ENCODE measurements around the gene SLC7A10.

The SLC7A10 gene

DNA sequence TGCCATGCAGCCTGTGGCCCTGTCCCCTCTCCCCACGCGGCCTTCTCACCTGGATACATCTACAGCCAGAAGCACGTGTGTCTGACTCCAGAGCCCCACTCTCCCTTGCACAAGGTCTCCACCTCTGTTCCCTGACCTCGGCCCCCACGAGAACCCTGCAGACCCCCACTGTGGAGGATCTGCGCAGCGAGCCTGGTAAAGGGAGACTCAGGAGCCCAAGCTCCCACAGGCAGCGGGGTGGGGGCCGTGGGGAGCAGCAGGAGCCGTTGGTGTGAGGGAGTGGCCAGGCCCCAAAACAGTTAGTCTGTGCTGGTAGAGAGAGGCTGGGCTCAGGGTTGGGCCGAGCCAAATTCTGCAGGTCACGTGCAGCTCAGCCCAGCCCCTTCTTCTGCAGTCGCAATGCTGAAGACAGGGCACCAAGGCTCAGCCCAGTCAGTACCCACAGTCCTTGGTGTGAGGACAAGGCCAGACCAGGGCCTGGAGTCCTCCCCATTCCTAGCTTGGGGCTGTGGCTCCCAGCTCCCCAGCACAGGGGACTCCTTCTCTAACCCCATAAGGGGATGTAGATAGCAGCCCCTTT, 28.7 kb upstream of the SLC7A10 start:
- no peak for DNase-seq

DNA sequence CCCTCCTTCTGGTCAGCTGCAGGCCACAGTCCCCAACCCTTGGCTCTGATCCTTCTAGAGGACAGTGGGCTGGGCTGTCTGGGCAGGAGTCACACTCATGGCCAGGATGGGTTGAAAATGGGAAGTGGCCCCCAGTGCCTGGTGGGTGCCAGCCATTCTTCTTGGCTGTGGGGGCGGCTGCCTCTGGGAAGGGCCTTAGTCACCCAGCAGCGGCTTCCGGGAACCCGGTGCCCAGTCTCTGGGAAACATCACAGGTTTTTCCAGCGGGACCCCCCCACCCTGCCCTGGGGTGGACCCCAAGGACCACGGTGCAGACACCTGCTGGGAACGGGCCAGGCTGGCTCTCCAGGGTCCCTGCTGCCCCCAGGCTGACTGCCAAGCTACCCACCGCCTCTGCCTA, 27.3 kb upstream of the SLC7A10 start:
- no peak for DNase-seq

- no peak for DNase-seq
These were observed 26.8 kb upstream of the SLC7A10 start for GRCh38 chr19:33252418-33252962.

DNA sequence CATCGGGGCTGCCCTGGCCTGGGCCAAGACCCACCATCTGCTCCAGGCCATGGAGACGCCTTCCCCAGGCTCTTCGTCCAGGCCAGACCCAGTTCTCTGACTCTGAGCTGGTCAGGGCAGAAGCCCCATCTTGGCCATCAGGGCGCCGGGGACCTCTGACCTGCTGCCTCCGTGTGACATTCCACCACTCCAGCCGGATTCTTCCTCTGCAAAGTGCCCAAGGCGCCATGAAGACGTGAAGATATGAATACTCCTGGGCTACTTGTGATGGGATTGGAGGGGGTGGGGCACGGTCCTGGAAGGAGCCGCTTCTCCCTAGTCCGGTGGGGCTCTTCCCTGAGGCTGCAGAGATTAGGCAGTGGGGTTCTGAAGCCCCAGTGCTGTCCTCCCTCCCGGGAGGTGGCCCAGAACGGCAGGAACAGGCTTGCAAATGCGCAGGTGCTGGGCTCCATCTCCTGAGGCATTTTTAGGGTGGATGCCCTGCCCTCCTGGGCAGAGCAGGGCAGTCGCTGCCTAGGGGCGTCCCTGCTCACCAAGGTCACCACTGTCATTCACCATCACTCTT, 26.0 kb upstream of the SLC7A10 start:
- DNase-seq, result no peak

- no peak for DNase-seq
These were observed 25.4 kb upstream of the SLC7A10 start for GRCh38 chr19:33251076-33251475.

GRCh38 chr19:33250500-33250899, 24.9 kb upstream of the SLC7A10 start:
- no peak for DNase-seq

DNA sequence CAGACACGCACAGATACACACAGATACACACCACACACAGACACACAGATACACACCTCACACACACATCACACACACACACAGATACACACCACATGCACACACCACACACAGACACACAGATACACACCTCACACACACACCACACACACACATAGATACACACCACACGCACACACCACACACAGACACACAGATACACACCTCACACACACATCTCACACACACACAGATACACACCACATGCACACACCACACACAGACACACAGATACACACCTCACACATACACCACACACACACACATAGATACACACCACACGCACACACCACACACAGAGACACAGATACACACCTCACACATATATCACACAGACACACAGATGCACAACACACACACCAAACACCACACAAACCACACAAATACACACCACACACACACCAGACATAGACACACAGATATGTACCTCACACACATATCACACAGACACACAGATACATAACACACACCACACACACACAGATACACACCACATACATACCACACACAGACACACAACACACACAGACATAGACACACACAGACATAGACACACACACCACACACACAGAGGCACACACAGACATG, 24.2 kb upstream of the SLC7A10 start:
- no peak for DNase-seq

DNA sequence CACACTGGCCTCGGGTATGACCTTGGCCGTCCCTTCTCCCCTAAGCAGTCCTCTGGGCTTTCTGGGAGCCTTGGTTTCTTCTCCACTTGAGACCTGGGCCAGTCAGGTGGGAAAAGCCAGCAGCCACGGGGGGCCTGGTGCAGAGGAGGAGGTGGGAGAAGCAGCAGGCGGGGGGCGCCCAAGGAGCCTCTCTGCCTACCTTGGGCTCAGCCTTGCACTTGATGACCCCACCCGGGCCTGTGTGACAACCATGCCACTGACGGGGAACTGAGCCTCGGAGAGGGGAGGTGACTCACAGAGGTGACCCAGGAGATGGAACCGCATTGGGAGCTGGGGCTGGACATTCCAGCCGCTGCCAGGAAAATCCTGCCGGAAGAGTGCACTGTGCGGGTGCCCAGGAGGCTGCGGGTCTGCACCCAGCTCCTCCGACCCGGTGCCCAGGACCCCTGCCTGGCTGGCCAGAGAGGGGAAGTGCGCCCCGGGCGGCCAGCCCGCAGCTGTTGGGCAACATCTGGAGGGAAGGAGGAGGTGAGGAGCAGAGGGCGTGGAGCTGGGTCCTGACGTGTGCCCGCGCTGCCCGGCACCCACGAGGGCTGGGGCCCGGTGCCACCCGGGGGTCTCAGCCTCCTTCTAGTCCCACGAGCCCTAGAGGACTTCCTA, 23.4 kb upstream of the SLC7A10 start:
- no peak for DNase-seq

GRCh38 chr19:33248553-33248953, 22.9 kb upstream of the SLC7A10 start:
- no peak for DNase-seq

- no peak for DNase-seq
These were observed 22.5 kb upstream of the SLC7A10 start for GRCh38 chr19:33248104-33248503.

- no peak for DNase-seq
These were observed 21.8 kb upstream of the SLC7A10 start for GRCh38 chr19:33247441-33247819.

GRCh38 chr19:33246709-33247440, 21.2 kb upstream of the SLC7A10 start:
- DNase-seq, result no peak

GRCh38 chr19:33245948-33246708, 20.5 kb upstream of the SLC7A10 start:
- no peak for DNase-seq

- DNase-seq, result no peak
These were observed 17.3 kb upstream of the SLC7A10 start for GRCh38 chr19:33242911-33243310.

DNA sequence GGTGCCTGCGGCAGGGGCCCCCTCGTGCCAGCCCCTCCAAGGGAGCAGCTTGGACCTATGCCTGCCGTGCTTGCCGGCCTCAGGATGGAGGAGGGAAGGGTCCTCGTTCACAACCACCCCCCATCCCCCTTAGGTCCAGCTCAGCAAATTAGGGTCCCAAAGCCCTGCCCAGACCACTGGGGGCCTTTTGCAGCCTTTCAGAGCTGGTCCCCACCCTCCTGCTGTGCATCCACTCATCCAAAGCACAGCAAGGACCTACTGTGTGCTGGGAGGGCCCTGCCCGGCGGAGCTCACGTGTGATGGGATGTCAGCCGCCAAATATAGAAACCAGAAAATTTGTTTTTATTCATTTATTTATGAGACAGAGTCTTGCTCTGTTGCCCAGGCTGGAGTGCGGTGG, 16.5 kb upstream of the SLC7A10 start:
- DNase-seq, result no peak

DNA sequence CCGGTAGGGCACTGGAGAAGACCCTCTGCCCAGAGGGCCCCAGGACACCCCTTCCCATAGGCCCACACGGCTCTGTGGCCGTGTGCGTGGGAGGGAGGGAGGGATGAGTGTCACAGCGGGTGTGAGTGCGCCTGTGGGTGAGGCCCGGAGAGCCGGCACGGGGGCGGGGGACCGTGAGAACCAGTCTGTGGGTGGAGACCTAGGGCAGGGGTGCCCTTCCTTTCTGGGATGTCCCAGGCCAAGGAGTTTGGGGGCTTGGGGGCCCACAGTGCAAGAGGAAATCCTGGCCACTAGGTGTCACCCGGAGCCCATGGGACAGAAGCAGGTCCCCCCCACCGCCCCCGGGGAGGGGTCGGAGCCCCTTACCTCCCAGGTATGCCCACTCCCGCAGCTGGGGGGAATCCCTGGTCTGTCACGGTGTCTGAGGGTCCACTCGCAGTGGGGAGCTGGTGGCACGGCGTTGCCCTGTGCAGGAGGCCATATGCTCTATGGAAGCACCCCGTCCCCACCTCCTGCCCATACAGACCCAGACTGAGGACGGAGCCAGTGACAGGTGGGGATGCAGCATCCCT, 16.0 kb upstream of the SLC7A10 start:
- DNase-seq, result no peak

DNA sequence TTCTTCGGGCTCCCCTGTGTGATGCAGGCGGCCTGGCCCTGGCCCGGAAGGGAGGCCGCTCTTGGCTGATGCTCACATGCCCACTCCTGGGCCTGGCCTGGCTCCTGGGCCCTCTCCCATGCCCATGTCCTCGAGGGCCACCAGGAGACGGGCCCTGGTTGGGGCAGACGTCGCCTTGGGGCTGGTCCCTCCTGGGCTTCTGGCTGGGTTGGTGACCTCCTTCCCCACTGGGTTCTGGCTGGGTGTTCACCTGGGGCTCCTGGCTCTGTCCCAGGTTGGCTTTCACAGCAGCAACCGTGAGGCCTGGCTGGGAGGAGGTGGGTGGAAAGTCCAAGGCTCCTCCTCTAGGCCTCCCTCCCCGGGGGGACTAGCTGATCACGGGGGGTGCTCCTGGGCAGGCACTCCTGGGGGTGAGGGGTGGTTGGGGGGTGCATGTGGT, 15.5 kb upstream of the SLC7A10 start:
- DNase-seq, result no peak

DNA sequence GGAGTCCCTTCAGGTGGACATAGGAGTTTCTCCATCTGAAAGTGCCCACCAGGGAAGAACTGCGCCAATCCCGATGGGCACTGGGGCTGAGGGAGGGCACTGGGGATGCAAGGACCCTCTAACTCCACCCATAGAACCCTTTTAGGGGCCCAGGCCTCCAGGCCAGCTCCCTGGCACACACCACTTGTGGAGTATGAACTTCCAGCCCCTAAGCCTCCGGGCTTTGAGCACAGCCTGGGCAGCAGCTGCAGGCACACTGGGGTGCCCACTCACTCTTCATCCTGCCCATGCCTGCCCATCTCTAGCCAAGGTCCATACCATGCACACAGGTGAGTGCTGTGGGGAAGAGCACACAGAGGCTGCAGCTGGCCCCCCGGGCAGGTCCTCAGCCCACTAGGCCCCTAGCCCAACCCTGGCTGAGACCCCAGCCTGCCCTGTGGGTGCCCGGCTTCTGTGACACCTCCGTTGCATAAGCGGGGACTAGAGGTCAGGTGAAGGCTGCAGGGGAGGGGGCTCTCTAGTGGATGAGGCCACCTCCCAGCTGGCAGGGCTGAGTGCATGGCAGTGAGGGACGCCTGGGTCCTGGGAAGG, 14.6 kb upstream of the SLC7A10 start:
- no peak for DNase-seq

DNA sequence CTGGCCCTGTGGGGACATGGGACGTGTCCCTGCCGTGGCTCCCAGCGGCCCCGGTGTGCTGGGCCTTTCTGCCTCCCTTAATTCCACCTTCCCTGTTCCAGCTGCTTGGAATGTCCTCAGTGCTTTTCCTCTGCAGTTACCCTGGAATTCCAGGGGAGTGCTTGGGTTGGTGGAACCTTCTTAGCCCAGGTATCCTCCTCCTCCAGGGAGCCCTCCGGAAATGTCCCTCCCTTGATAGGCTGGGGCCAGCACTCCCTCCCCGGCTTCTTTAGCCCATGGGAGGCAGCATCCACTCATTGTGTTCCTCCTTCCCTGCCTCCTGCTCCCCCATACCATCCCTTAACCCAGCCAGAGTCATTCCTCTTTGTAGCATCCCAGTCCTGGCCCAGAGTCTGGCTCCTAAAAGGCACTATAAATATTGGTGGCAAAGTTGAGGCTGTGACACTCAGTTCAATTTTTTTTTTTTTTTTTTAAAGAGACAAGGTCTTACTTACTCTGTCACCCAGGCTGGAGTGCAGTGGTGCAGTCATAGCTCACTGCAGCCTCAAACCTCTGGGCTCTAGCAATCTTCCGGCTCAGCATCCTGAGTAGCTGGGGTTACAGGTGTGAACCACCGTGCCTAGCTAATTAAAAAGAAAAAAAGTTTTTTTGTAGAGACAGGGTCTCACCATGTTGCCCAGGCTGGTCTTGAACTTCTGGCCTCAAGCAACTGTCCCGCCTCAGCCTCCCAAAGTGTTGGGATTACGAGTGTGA, 13.7 kb upstream of the SLC7A10 start:
- DNase-seq, result no peak

DNA sequence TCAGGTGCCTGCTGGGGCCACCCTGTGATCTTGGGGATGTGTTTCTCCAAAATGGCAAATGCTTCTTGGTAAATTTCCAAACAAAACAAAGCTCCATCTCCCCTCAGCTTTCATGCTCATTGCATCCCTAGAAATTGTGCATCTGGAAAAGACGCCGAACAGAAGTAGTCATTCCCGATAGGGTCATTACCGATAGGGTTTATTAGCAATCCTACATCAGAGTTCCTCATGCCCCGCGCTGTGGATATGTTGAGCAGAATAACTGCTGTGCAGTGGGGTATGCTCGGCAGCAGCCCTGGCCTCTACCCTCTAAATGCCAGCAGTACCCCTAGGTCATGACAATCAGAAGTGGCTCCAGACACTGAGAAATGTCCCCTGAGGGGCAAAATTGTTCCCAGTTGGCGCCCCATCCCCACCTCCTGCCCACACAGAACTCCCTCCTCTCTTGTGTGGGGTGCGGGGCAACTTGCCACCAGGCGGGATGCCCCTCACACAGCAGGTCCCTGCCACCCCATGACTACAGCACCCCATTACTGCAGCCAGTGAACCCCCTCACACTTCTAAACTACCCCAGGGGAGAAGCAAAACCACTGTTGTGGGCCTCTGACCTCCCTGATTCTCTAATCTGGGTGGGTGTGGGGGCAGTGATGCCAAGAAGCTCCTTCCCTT, 13.0 kb upstream of the SLC7A10 start:
- DNase-seq, result no peak

All from NCI-H2171 (cell line).